Measurements from ENCODE around the gene EIF4G2.
A peak's percentile ranks its signal among the peaks of the same experiment; 100 is the strongest.
"Not testable (repeated sequence)": the region's sequence is repeated elsewhere in the genome, so short reads cannot be mapped to it uniquely, and the experiment has no call there.

The EIF4G2 gene

GRCh38 chr11:10828402-10828801 is 19.7 kb upstream of the EIF4G2 start:
- no peaks in the 10 kb centered on the region for H3K36me3 ChIP-seq (ENCODE audit: insufficient read depth, insufficient read length, low read length)
- TF ChIP-seq ZNF274 (IDR thresholded peaks at IDR 0.05; ENCODE audit: low read depth, low read length) (no peak), SUZ12 (IDR thresholded peaks at IDR 0.05; ENCODE audit: extremely low read depth, insufficient read depth, insufficient read length) (no peak), YY1 (IDR thresholded peaks at IDR 0.05; ENCODE audit: insufficient read depth, insufficient read length) (no peak)
- no peaks in the 10 kb centered on the region for H3K27me3 ChIP-seq (ENCODE audit: insufficient read depth, insufficient read length)
- H3K4me1 ChIP-seq (ENCODE audit: insufficient read depth, insufficient read length) = no peaks in the 10 kb centered on the region
- H3K9me3 ChIP-seq (ENCODE audit: insufficient read depth, low read length) = peaks cover 6% of the 10 kb centered on the region; the same call in 1 of the 2 replicates
- no peak for DNase-seq (ENCODE audit: low read depth, low spot score)
- no peak overlapping the region for H3K9ac ChIP-seq (ENCODE audit: insufficient read length, low read depth)
- no peak overlapping the region for H3K4me3 ChIP-seq (ENCODE audit: insufficient read length, low read depth)

GRCh38 chr11:10824888-10825287 is 16.2 kb upstream of the EIF4G2 start:
- H3K27me3 ChIP-seq (ENCODE audit: insufficient read depth, insufficient read length) = no peaks in the 10 kb centered on the region

GRCh38 chr11:10823152-10823579 is 14.4 kb upstream of the EIF4G2 start:
- Histone ChIP-seq H3K27me3 (ENCODE audit: insufficient read depth, insufficient read length) (no peaks in the 10 kb centered on the region), H3K4me1 (ENCODE audit: insufficient read depth, insufficient read length) (no peaks in the 10 kb centered on the region), H3K36me3 (ENCODE audit: insufficient read depth, insufficient read length, low read length) (no peaks in the 10 kb centered on the region), H3K4me3 (ENCODE audit: insufficient read length, low read depth) (no peak overlapping the region), H3K9ac (ENCODE audit: insufficient read length, low read depth) (no peak overlapping the region), H3K9me3 (ENCODE audit: insufficient read depth, low read length) (no peaks in the 10 kb centered on the region)
- TF ChIP-seq YY1 (IDR thresholded peaks at IDR 0.05; ENCODE audit: insufficient read depth, insufficient read length) = no peak
- TF ChIP-seq ZNF274 (IDR thresholded peaks at IDR 0.05; ENCODE audit: low read depth, low read length) = no peak
- no peak for DNase-seq (ENCODE audit: low read depth, low spot score)

More at GRCh38 chr11:10824888-10825287, 16.2 kb upstream of the EIF4G2 start:
- TF ChIP-seq SUZ12 (IDR thresholded peaks at IDR 0.05; ENCODE audit: extremely low read depth, insufficient read depth, insufficient read length) (no peak), YY1 (IDR thresholded peaks at IDR 0.05; ENCODE audit: insufficient read depth, insufficient read length) (no peak), ZNF274 (IDR thresholded peaks at IDR 0.05; ENCODE audit: low read depth, low read length) (no peak)
- Histone ChIP-seq H3K4me3 (ENCODE audit: insufficient read length, low read depth) (no peak overlapping the region), H3K36me3 (ENCODE audit: insufficient read depth, insufficient read length, low read length) (no peaks in the 10 kb centered on the region), H3K9me3 (ENCODE audit: insufficient read depth, low read length) (peaks cover 6% of the 10 kb centered on the region; the same call in 1 of the 2 replicates), H3K4me1 (ENCODE audit: insufficient read depth, insufficient read length) (no peaks in the 10 kb centered on the region), H3K9ac (ENCODE audit: insufficient read length, low read depth) (no peak overlapping the region)
- no peak for DNase-seq (ENCODE audit: low read depth, low spot score)

- H3K36me3 ChIP-seq (ENCODE audit: insufficient read depth, insufficient read length, low read length); H3K9ac ChIP-seq (ENCODE audit: insufficient read length, low read depth); H3K4me1 ChIP-seq (ENCODE audit: insufficient read depth, insufficient read length); H3K27me3 ChIP-seq (ENCODE audit: insufficient read depth, insufficient read length); DNase-seq (ENCODE audit: low read depth, low spot score); H3K9me3 ChIP-seq (ENCODE audit: insufficient read depth, low read length); H3K4me3 ChIP-seq (ENCODE audit: insufficient read length, low read depth): not testable (repeated sequence)
Measured at GRCh38 chr11:10822491-10822890, 13.8 kb upstream of the EIF4G2 start.

- no peak for DNase-seq (ENCODE audit: low read depth, low spot score)
- no peaks in the 10 kb centered on the region for H3K9me3 ChIP-seq (ENCODE audit: insufficient read depth, low read length)
- TF ChIP-seq SUZ12 (IDR thresholded peaks at IDR 0.05; ENCODE audit: extremely low read depth, insufficient read depth, insufficient read length) = no peak
- TF ChIP-seq ZNF274 (IDR thresholded peaks at IDR 0.05; ENCODE audit: low read depth, low read length) = no peak
- no peak for TF ChIP-seq YY1 (IDR thresholded peaks at IDR 0.05; ENCODE audit: insufficient read depth, insufficient read length)
- no peaks in the 10 kb centered on the region for H3K27me3 ChIP-seq (ENCODE audit: insufficient read depth, insufficient read length)
- no peak overlapping the region for H3K4me3 ChIP-seq (ENCODE audit: insufficient read length, low read depth)
- no peaks in the 10 kb centered on the region for H3K36me3 ChIP-seq (ENCODE audit: insufficient read depth, insufficient read length, low read length)
- no peak overlapping the region for H3K9ac ChIP-seq (ENCODE audit: insufficient read length, low read depth)
- H3K4me1 ChIP-seq (ENCODE audit: insufficient read depth, insufficient read length) = no peaks in the 10 kb centered on the region
Measured at GRCh38 chr11:10818594-10818993, 9.9 kb upstream of the EIF4G2 start.

- Histone ChIP-seq H3K27me3 (ENCODE audit: insufficient read depth, insufficient read length) (no peaks in the 10 kb centered on the region), H3K36me3 (ENCODE audit: insufficient read depth, insufficient read length, low read length) (no peaks in the 10 kb centered on the region), H3K9me3 (ENCODE audit: insufficient read depth, low read length) (no peaks in the 10 kb centered on the region), H3K4me3 (ENCODE audit: insufficient read length, low read depth) (no peak overlapping the region), H3K9ac (ENCODE audit: insufficient read length, low read depth) (no peak overlapping the region), H3K4me1 (ENCODE audit: insufficient read depth, insufficient read length) (no peaks in the 10 kb centered on the region)
- TF ChIP-seq SUZ12 (IDR thresholded peaks at IDR 0.05; ENCODE audit: extremely low read depth, insufficient read depth, insufficient read length) (no peak), YY1 (IDR thresholded peaks at IDR 0.05; ENCODE audit: insufficient read depth, insufficient read length) (no peak), ZNF274 (IDR thresholded peaks at IDR 0.05; ENCODE audit: low read depth, low read length) (no peak)
- DNase-seq (ENCODE audit: low read depth, low spot score) = no peak
Measured at GRCh38 chr11:10813945-10814344, 5.2 kb upstream of the EIF4G2 start.

- peak; percentile 50 for DNase-seq (ENCODE audit: low read depth, low spot score)
- Histone ChIP-seq H3K4me1 (ENCODE audit: insufficient read depth, insufficient read length) (no peaks in the 10 kb centered on the region), H3K4me3 (ENCODE audit: insufficient read length, low read depth) (peak overlapping the region; percentile 36), H3K27me3 (ENCODE audit: insufficient read depth, insufficient read length) (no peaks in the 10 kb centered on the region), H3K9ac (ENCODE audit: insufficient read length, low read depth) (peak overlapping the region; percentile 76), H3K36me3 (ENCODE audit: insufficient read depth, insufficient read length, low read length) (peaks cover 37% of the 10 kb centered on the region), H3K9me3 (ENCODE audit: insufficient read depth, low read length) (no peaks in the 10 kb centered on the region)
- TF ChIP-seq ZNF274 (IDR thresholded peaks at IDR 0.05; ENCODE audit: low read depth, low read length) = no peak
- TF ChIP-seq SUZ12 (IDR thresholded peaks at IDR 0.05; ENCODE audit: extremely low read depth, insufficient read depth, insufficient read length) = no peak
- TF ChIP-seq YY1 (IDR thresholded peaks at IDR 0.05; ENCODE audit: insufficient read depth, insufficient read length) = no peak
Measured at GRCh38 chr11:10809373-10810160, 841 bp upstream of the EIF4G2 start.
